ENCODE results near the gene ATIC.
"Not testable (repeated sequence)": the region's sequence is repeated elsewhere in the genome, so short reads cannot be mapped to it uniquely, and the experiment has no call there.

Gene ATIC

GRCh38 chr2:215311625-215312396 is at the start of gene ATIC:
Gene ATIC, plus strand, starts transcription at chr2:215312059. Its CDS starts 84 bp downstream, at chr2:215312143.
- peak; percentile 87 for DNase-seq (ENCODE audit: low read depth)

- DNase-seq (ENCODE audit: low read depth) = no peak
Measured at GRCh38 chr2:215262303-215262702, 49.6 kb upstream of the ATIC start.

GRCh38 chr2:215262741-215263362 is 49.0 kb upstream of the ATIC start:
- no peak for DNase-seq (ENCODE audit: low read depth)

DNA sequence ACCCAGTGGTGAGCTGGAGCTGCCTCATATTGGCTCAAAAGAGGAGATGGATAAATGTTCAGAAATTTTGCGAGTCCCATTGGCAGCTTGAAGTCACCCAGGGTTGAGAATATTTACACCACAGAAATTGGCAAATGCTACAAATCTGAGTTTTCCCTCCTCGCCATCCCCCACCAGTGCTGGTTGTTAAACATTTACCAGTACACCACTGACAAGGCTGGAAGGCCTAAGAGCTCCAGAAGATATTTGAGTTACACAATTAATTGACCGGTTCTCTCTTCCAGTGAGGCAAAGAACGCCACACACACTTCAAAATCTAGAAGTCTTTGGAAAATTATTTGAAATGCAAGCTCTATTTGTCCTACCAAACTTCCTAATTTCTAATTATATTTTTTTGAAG is 47.5 kb upstream of the ATIC start:
- DNase-seq (ENCODE audit: low read depth) = no peak

- peak; percentile 26 for DNase-seq (ENCODE audit: low read depth)
Measured at GRCh38 chr2:215269397-215270117, 42.3 kb upstream of the ATIC start.

DNA sequence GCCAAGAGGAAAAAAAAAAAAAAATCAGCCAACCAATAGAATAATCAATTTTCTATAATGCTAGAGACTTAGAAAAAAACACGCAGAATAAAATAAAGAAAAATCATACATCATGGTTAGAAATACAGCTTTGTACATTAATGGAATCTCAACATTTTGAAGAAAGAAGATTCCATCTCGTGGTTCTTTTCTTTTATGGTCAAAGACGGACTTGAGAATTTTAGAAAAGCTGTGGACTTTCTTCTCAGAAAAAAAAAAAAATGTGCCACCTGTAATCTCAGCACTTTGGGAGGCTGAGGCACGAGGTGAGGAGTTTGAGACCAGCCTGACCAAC is 41.8 kb upstream of the ATIC start:
- DNase-seq (ENCODE audit: low read depth) = no peak

- DNase-seq (ENCODE audit: low read depth) = no peak
Measured at GRCh38 chr2:215271446-215271845, 40.4 kb upstream of the ATIC start.

DNA sequence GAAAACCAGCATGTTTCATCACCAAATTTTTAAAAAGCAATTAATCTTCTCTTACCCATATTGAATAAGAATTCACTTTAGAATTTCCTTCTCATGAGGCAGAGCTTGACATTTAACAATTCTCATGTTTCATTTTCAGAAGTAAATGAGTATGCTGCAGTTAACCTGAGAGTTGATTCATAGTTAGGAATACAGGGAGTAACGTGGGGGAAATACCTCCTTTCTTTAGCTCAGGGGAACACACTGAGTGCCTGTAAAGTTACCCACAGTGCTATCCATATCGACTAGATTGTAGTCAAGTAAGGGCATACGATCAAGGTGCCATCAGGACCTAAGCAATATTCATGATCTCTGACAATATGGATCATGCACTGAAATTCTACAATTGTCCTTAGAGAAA is 38.9 kb upstream of the ATIC start:
- DNase-seq (ENCODE audit: low read depth) = no peak

GRCh38 chr2:215274829-215275228 is 37.0 kb upstream of the ATIC start:
- DNase-seq (ENCODE audit: low read depth) = no peak

- DNase-seq (ENCODE audit: low read depth) = no peak
Measured at GRCh38 chr2:215275824-215276223, 36.0 kb upstream of the ATIC start.

GRCh38 chr2:215277944-215278343 is 33.9 kb upstream of the ATIC start:
- no peak for DNase-seq (ENCODE audit: low read depth)

- DNase-seq (ENCODE audit: low read depth) = no peak
Measured at GRCh38 chr2:215280326-215280725, 31.5 kb upstream of the ATIC start.

DNA sequence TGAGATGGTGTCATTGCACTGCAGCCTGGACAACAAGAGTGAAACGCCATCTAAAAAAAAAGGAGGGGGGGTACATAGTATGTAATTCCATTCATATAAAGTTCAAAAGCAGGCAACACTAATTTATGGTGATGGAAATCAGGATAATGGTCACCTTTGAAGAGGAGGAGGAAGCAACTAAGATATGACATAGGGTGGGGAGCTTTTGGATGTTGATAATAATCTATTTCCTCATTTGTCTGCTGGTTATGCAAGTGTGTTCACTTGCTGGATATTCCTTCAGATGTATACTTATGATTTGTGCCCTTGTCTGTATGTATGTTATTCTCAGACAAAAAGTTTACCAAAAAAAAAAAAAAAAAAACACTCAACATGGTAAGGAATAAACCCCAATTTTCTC is 28.6 kb upstream of the ATIC start:
- no peak for DNase-seq (ENCODE audit: low read depth)

DNA sequence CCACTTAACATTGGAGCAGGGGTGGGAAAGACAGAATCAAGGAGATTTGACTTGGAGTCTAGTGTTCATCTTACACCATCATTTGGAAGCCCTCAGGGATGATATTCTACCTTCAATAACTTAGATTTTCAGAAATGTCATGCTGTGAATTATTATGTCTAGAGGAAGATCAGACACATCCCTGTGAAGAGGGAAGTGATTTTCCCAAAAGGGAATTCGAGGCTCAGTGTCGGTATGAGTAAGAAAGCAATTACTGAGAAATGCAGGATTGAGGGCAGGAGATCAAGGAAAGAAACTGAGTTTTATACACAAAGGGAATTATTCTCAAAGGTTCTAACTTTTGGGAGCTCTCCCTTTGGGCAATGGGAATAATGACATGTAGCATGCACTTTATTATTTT is 25.6 kb upstream of the ATIC start:
- DNase-seq (ENCODE audit: low read depth) = no peak

DNA sequence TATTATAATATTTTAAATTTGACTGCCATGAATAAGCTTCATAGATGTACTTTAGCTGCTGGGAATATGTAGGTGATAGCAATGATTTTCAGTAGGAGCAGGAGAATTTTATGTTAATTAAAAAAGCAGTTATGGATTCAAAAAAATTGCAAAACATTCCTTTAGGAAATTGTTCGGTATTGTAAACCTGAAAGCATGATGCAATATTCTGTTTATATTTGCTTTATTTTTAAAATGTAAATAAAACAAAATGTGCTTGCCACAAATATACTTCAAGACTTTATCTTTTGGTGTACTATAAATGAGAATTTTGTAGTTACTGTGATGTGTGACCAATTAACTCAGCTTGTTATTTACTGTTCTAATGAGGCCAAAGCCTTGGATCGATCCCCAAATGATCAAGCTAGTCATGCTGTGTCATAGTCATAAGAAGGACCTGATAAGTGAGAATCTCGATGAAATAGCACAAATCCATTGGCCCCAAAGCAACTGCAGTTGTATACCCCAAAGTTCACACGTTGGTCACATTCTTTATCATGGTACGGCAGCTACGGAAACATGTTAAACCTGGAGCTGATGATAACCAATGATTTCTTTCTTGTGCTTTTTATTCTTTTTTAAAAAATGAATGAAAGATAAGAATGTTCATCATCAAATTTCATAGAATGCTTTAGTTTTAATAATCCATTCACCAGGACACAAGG is 23.6 kb upstream of the ATIC start:
- no peak for DNase-seq (ENCODE audit: low read depth)

DNA sequence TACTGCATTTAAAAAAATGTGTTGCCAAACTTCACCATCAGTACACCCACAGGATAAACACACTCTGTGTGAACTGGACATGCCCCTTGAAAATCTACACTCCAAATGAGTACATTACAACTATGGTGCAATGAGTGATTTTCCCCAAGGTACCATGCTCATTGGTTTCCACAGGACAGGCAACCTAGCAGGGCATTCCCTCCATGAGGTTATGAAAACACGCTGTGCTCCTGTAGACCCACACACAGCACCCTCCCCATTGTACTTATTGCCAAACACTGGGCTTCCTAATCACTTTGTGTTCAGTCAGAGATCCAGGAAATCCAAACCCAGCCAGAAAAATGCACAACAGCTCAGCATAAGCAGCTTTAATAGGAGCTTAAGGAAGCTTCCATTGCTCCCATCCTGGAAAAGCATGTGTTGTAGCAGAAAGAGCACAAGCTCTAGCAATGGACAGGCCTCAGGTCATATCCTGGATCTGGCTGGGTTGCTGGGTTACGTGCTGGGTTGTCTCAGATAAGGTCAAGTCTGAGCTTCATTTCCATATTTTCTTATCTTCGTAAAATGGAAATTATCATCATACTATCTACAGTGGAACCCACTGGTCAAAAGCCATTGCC is 20.8 kb upstream of the ATIC start:
- no peak for DNase-seq (ENCODE audit: low read depth)

DNA sequence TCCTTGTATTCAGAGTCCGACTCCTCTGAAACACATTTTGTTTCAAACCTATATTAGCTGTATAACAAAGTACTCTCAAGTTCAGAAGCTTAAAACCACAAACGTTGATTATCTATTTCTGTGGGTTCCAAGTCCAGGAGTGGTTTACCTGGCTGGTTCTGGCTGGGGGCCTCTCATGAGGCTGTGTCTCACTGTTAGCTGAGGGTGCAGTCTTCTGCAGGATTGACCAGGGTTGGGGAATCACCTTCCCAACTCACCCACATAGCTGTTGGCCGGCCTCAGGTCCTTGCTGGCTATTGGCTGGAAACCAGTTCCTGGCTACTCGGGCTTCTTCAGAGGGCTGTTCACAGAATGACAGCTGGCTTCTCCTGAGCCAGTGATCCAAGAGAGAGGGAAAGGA is 18.0 kb upstream of the ATIC start:
- DNase-seq (ENCODE audit: low read depth) = no peak

GRCh38 chr2:215299337-215299859 is 12.5 kb upstream of the ATIC start:
- no peak for DNase-seq (ENCODE audit: low read depth)

- DNase-seq (ENCODE audit: low read depth) = no peak
Measured at GRCh38 chr2:215301994-215302393, 9.9 kb upstream of the ATIC start.

- not testable (repeated sequence) for DNase-seq (ENCODE audit: low read depth)
Measured at GRCh38 chr2:215311259-215311624, 617 bp upstream of the ATIC start.

- DNase-seq (ENCODE audit: low read depth) = no peak
Measured at GRCh38 chr2:215313255-215313613, 1.4 kb downstream of the ATIC start.

GRCh38 chr2:215314896-215315295 is 3.0 kb downstream of the ATIC start:
- no peak for DNase-seq (ENCODE audit: low read depth)
